ENCODE results near the gene ANKS1B. TPM values are rescaled to one million over a fixed set of nuclear protein-coding genes. Genes with fewer than 3 reads are reported as not detected.

Gene ANKS1B
- total RNA-seq, 3 donors from 2014 or later = 0.05 to 0.56 (median 0.16) TPM

DNA sequence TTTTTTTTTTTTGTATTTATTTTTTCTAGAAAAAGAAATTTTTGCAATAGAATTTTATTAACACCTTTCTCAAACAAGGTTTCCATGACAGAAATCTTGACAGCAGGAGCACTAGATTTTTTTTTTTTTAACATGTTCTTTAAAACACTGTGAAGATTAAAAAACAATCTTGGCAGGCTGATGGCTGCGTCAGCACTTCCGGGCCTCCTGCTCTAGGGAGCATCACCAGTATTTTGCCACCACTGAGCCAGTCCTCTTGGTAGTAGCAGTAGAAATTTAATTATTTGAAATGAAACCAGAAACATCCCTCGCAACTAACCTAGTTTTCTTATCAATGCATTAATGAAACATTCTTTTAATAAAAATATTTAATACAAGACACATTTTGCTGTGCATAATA, 1240.1 kb downstream of the ANKS1B start:
- Mint-ChIP-seq H3K4me1 (ENCODE audit: low read depth) (peaks cover 28% of the 10 kb centered on the region), H3K9me3 (no peaks in the 10 kb centered on the region), H3K36me3 (ENCODE audit: insufficient read depth) (no peaks in the 10 kb centered on the region), H3K4me3 (peak overlapping the region; percentile 40), H3K27me3 (ENCODE audit: low read depth) (peaks cover 32% of the 10 kb centered on the region)
- ATAC-seq (no peak), DNase-seq (no peak)

DNA sequence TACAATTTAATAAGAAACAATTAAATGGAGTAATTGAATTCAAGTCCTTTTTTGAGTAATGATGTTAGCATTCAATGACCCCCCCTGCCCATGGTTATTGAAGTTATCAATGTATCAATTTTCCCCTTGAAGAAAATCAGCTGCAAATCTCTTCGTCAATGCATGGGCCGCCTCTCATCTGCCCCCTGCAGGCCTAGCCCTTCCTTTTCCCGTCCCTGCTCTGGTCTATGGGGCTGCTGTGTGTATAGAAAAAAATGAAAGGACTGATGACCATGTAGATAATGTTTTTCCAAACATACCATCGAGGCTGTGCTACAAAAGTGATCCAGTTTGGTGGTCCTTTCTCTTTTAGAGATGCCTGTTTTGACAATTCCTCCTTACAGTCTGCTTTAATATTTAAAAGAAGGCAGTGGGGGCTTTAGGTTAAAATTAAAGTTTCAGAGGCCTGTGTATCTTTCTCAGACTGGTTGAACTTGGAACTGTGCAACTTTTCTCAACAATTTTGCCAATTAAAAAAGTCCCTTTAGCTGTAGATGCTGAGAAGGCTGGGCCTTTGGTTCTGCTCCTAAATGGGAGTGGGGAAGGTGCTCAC, 1241.3 kb downstream of the ANKS1B start:
- no peak overlapping the region for H3K4me3 Mint-ChIP-seq

GRCh38 chr12:98741556-98742265, 1243.0 kb downstream of the ANKS1B start:
- peaks cover 28% of the 10 kb centered on the region for H3K4me1 Mint-ChIP-seq (ENCODE audit: low read depth)
- H3K27me3 Mint-ChIP-seq (ENCODE audit: low read depth) = peaks cover 11% of the 10 kb centered on the region
- H3K9me3 Mint-ChIP-seq = no peaks in the 10 kb centered on the region
- no peak overlapping the region for H3K4me3 Mint-ChIP-seq
- H3K36me3 Mint-ChIP-seq (ENCODE audit: insufficient read depth) = no peaks in the 10 kb centered on the region
- DNase-seq (no peak), ATAC-seq (peak; percentile 39 to 49)

More for the DNA sequence above, 1241.3 kb downstream of the ANKS1B start:
- no peaks in the 10 kb centered on the region for H3K9me3 Mint-ChIP-seq
- no peak for ATAC-seq
- peaks cover 28% of the 10 kb centered on the region for H3K4me1 Mint-ChIP-seq (ENCODE audit: low read depth)
- no peaks in the 10 kb centered on the region for H3K36me3 Mint-ChIP-seq (ENCODE audit: insufficient read depth)
- DNase-seq = no peak
- peaks cover 26% of the 10 kb centered on the region for H3K27me3 Mint-ChIP-seq (ENCODE audit: low read depth)

- ATAC-seq (peak; percentile 74 to 80), DNase-seq (no peak)
- H3K4me3 Mint-ChIP-seq = no peak overlapping the region
- H3K4me1 Mint-ChIP-seq (ENCODE audit: low read depth) = peaks cover 23% of the 10 kb centered on the region
- peaks cover 6% of the 10 kb centered on the region for H3K27me3 Mint-ChIP-seq (ENCODE audit: low read depth)
- peaks cover 2% of the 10 kb centered on the region for H3K36me3 Mint-ChIP-seq (ENCODE audit: insufficient read depth)
- no peaks in the 10 kb centered on the region for H3K9me3 Mint-ChIP-seq
These were observed 1243.6 kb downstream of the ANKS1B start for GRCh38 chr12:98741196-98741555.

DNA sequence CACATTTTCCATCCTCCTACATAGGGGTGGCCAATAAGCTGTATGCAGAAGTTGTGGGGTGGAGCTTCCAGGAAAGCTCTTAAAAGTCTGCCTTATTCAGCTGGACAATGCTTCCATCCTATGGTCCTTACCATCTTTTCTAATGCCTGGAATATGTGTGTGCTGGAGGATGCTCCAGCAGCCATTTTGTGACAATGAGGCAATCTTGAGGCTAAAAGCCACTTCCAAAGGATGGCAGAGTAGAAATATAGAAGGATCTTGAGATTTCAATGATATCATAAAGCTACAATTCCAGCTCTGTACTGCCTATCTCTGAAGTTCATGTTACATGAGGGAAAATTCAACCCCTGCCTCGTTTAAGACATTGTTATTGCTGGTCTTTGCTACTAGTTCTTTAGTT, 1244.0 kb downstream of the ANKS1B start:
- DNase-seq (no peak), ATAC-seq (no peak)
- no peaks in the 10 kb centered on the region for H3K9me3 Mint-ChIP-seq
- H3K4me3 Mint-ChIP-seq = no peak overlapping the region
- H3K27me3 Mint-ChIP-seq (ENCODE audit: low read depth) = peaks cover 2% of the 10 kb centered on the region
- H3K4me1 Mint-ChIP-seq (ENCODE audit: low read depth) = peaks cover 20% of the 10 kb centered on the region
- peaks cover 6% of the 10 kb centered on the region for H3K36me3 Mint-ChIP-seq (ENCODE audit: insufficient read depth)

DNA sequence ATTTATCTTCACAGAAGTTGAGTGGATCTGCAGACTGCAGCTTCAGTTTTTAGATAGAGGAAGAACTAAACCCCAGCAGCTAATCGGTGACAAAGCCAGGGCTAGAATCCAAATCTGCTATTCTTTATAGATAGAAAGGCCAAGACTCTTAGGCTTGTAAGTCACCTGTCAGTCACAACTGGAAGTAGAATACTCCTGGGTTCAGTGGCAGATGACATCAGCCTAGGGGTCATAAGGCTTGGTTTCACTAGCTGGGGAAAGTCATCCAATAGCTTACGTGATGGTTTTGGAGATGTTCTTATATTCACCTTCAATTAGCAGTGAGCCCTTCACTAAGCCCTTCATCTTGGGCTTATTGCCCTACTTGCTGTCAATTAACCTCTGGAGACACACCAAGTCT, 1246.2 kb downstream of the ANKS1B start:
- H3K9me3 Mint-ChIP-seq = no peaks in the 10 kb centered on the region
- ATAC-seq (no peak), DNase-seq (no peak)
- H3K36me3 Mint-ChIP-seq (ENCODE audit: insufficient read depth) = peaks cover 16% of the 10 kb centered on the region
- peaks cover 2% of the 10 kb centered on the region for H3K27me3 Mint-ChIP-seq (ENCODE audit: low read depth)
- H3K4me1 Mint-ChIP-seq (ENCODE audit: low read depth) = peaks cover 20% of the 10 kb centered on the region
- no peak overlapping the region for H3K4me3 Mint-ChIP-seq

DNA sequence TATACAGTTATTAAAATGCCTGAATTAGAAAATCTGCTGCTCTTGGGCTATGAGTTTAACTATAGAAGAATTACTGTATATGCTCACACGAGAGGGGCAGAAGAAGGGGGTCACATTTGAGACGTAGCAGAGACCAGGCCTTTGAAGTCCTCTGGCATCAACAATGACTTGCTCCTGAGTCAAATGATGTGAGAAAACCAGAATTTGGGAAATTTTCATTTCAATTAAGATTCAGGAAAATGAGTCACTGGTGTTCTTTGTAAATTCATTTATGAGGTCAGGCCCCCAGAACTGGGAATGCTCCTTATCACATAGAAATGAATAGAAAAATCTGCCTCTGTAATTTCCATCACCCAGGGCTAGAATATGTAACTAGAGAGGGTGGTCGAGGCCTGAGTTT, 1246.7 kb downstream of the ANKS1B start:
- H3K4me1 Mint-ChIP-seq (ENCODE audit: low read depth) = peaks cover 16% of the 10 kb centered on the region

GRCh38 chr12:98737322-98737712, 1247.4 kb downstream of the ANKS1B start:
- H3K36me3 Mint-ChIP-seq (ENCODE audit: insufficient read depth) = peaks cover 16% of the 10 kb centered on the region
- no peak overlapping the region for H3K4me3 Mint-ChIP-seq
- H3K9me3 Mint-ChIP-seq = no peaks in the 10 kb centered on the region
- no peak for ATAC-seq
- H3K4me1 Mint-ChIP-seq (ENCODE audit: low read depth) = peaks cover 16% of the 10 kb centered on the region
- H3K27me3 Mint-ChIP-seq (ENCODE audit: low read depth) = peaks cover 2% of the 10 kb centered on the region
- no peak for DNase-seq

More for the DNA sequence above, 1246.7 kb downstream of the ANKS1B start:
- ATAC-seq = no peak
- Mint-ChIP-seq H3K4me3 (no peak overlapping the region), H3K9me3 (no peaks in the 10 kb centered on the region), H3K36me3 (ENCODE audit: insufficient read depth) (peaks cover 16% of the 10 kb centered on the region), H3K27me3 (ENCODE audit: low read depth) (peaks cover 2% of the 10 kb centered on the region)
- no peak for DNase-seq

DNA sequence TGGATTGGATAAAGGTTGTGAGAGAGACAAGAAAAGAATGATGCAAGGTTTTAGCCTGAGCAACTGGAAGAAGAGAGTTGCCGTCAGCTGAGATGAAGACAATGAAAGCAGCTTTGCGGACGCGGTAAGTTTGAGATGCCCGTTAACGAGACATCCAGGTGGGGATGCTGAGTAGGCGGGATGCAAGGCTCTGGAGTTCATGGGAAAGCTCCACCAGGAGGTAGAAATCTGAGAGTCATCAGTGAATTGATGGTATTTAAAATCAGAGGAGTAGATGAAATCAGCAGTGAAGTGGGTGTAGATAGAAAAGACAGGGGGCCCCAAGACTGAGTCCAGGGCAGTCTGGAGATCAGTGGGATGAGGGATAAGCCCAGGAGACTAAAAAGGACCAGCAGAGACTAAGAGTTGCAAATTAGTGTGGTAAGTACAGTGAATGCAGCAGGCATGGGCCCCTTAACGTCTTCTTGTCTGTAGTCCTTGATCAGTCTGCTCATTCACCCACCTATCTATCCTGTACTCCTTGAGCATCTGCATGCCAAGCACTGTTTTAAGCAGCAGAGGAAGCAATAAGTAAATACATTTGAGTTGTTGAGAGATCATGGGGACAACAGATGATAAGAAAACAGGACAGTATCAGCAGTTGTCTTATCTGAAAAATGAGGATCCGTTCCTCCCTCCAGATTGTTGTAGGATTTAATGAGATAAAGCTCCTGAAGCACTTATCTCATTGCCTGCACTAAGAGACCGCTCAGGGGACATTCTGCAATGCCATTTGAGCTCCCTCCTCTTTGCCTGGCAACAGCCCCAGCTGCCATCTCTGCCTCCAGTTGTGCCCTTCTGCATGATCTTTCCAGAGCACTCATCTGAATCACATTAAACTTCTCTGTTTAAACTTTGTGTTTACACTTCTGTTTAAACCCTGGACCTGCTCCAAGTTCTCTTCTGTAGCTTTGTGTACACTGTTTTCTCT, 1248.1 kb downstream of the ANKS1B start:
- H3K4me3 Mint-ChIP-seq = no peak overlapping the region
- DNase-seq = no peak
- peaks cover 14% of the 10 kb centered on the region for H3K4me1 Mint-ChIP-seq (ENCODE audit: low read depth)
- peaks cover 16% of the 10 kb centered on the region for H3K36me3 Mint-ChIP-seq (ENCODE audit: insufficient read depth)
- no peak for ATAC-seq
- H3K9me3 Mint-ChIP-seq = no peaks in the 10 kb centered on the region
- H3K27me3 Mint-ChIP-seq (ENCODE audit: low read depth) = peaks cover 2% of the 10 kb centered on the region

GRCh38 chr12:98735821-98736220, 1248.9 kb downstream of the ANKS1B start:
- H3K4me3 Mint-ChIP-seq = no peak overlapping the region
- no peak for DNase-seq
- H3K9me3 Mint-ChIP-seq = no peaks in the 10 kb centered on the region
- H3K36me3 Mint-ChIP-seq (ENCODE audit: insufficient read depth) = peaks cover 16% of the 10 kb centered on the region
- peaks cover 6% of the 10 kb centered on the region for H3K4me1 Mint-ChIP-seq (ENCODE audit: low read depth)
- no peak for ATAC-seq
- H3K27me3 Mint-ChIP-seq (ENCODE audit: low read depth) = no peaks in the 10 kb centered on the region

GRCh38 chr12:98733667-98734350, 1250.9 kb downstream of the ANKS1B start:
- Mint-ChIP-seq H3K9me3 (no peaks in the 10 kb centered on the region), H3K4me3 (no peak overlapping the region), H3K4me1 (ENCODE audit: low read depth) (no peaks in the 10 kb centered on the region), H3K36me3 (ENCODE audit: insufficient read depth) (peaks cover 28% of the 10 kb centered on the region), H3K27me3 (ENCODE audit: low read depth) (no peaks in the 10 kb centered on the region)
- ATAC-seq (no peak), DNase-seq (no peak)

GRCh38 chr12:98730412-98730811, 1254.3 kb downstream of the ANKS1B start:
- no peaks in the 10 kb centered on the region for H3K4me1 Mint-ChIP-seq (ENCODE audit: low read depth)
- H3K27me3 Mint-ChIP-seq (ENCODE audit: low read depth) = no peaks in the 10 kb centered on the region
- H3K9me3 Mint-ChIP-seq = no peaks in the 10 kb centered on the region
- ATAC-seq (no peak), DNase-seq (no peak)
- peaks cover 29% of the 10 kb centered on the region for H3K36me3 Mint-ChIP-seq (ENCODE audit: insufficient read depth)
- no peak overlapping the region for H3K4me3 Mint-ChIP-seq

GRCh38 chr12:98727196-98727595, 1257.5 kb downstream of the ANKS1B start:
- H3K9me3 Mint-ChIP-seq = no peaks in the 10 kb centered on the region

More at GRCh38 chr12:98727196-98727595, 1257.5 kb downstream of the ANKS1B start:
- ATAC-seq (no peak), DNase-seq (no peak)
- Mint-ChIP-seq H3K27me3 (ENCODE audit: low read depth) (no peaks in the 10 kb centered on the region), H3K4me3 (no peak overlapping the region), H3K36me3 (ENCODE audit: insufficient read depth) (peaks cover 34% of the 10 kb centered on the region), H3K4me1 (ENCODE audit: low read depth) (no peaks in the 10 kb centered on the region)
